Measurements from ENCODE around the gene LRRC14B. TPM values are rescaled to one million over a fixed set of nuclear protein-coding genes. Genes with fewer than 3 reads are reported as not detected.

Gene LRRC14B
- polyA plus RNA-seq, 1 of the 3 experiments (the other 2 are of a cell fraction): not detected

DNA sequence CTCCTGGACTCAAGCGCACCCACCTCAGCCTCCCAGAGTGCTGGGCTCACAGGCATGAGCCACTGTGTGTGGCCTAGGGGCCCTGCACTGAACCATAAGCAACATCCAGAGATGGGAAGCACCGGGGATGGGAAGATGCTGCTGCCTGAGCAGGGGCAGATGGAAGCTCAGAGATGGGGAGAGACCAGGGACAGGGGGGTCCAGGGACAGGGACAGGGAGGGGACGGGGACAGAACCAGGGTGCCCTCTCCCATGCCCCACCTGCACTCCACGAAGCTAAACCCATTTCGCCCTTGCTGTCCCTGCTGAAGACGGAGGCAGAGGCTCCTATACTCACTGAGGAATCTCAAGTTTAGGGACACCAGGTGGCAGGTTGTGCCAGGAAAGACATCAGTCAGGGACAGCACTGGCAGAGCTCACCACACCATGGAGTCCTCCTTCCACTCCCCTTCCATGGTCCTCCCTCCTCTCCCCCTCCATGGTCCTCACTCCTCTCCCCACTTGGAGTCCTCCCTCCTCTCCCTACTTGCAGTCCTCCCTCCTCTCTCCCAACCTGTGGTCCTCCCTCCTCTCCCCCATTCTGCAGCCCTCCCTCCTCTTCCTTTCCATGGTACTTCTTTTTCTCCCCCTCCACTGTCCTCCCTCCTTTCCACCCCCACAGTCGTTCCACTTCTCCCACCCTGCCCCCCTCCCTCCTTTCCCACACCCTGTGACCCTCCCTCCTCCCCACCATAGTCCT, 45.5 kb upstream of the LRRC14B start:
- Histone ChIP-seq H4K20me1 (ENCODE audit: insufficient read depth) (no peaks in the 10 kb centered on the region), H3K9ac (no peak overlapping the region), H3K4me1 (ENCODE audit: control insufficient read depth in 1 of 2, insufficient read depth in 2 of 2, low read depth in 1 of 2, low read length in 1 of 2) (no peaks in the 10 kb centered on the region), H3K4me3 (ENCODE audit: low read depth in 2 of 2, low read length in 1 of 2) (no peak overlapping the region), H3K27me3 (ENCODE audit: insufficient read depth) (no peaks in the 10 kb centered on the region), H3K27ac (ENCODE audit: low read depth in 2 of 2, low read length in 1 of 2) (no peak overlapping the region), H3K9me3 (peaks cover 14% of the 10 kb centered on the region; the same call in 1 of the 2 replicates), H3K9me2 (no peaks in the 10 kb centered on the region), H3K36me3 (replicated peaks in 1 of 2; ENCODE audit: control insufficient read depth in 1 of 2, insufficient read depth in 2 of 2, low read length in 1 of 2) (no peaks in the 10 kb centered on the region), H3K4me2 (no peak overlapping the region), H3K79me2 (ENCODE audit: insufficient read depth) (no peaks in the 10 kb centered on the region), H3F3A (replicated peaks; ENCODE audit: insufficient read depth) (peaks cover 2% of the 10 kb centered on the region), H2AFZ (ENCODE audit: low read depth) (no peak overlapping the region)
- WGBS (ENCODE audit: low lambda C conversion rate): 16% methylated on average over 4 of the region's 7 CpGs
- POLR2A ChIA-PET: no interaction called here
- TF ChIP-seq JUND (IDR thresholded peaks at IDR 0.05) (no peak), FOSL2 (IDR thresholded peaks at IDR 0.05; ENCODE audit: borderline replicate concordance, low read depth) (no peak), TCF12 (IDR thresholded peaks at IDR 0.05) (no peak), GATA2 (CRISPR knock-in tag; IDR thresholded peaks at IDR 0.05) (no peak), SMC3 (IDR thresholded peaks at IDR 0.05; ENCODE audit: low read depth, low read length) (no peak), ELF1 (IDR thresholded peaks at IDR 0.05) (no peak), SIN3A (IDR thresholded peaks at IDR 0.05; ENCODE audit: borderline replicate concordance, low read depth, low read length) (no peak), FOXM1 (IDR thresholded peaks at IDR 0.05; ENCODE audit: low read depth) (no peak), CHD2 (IDR thresholded peaks at IDR 0.05; ENCODE audit: low read length, partially characterized antibody) (no peak)
- TF ChIP-seq, protein P1, sequence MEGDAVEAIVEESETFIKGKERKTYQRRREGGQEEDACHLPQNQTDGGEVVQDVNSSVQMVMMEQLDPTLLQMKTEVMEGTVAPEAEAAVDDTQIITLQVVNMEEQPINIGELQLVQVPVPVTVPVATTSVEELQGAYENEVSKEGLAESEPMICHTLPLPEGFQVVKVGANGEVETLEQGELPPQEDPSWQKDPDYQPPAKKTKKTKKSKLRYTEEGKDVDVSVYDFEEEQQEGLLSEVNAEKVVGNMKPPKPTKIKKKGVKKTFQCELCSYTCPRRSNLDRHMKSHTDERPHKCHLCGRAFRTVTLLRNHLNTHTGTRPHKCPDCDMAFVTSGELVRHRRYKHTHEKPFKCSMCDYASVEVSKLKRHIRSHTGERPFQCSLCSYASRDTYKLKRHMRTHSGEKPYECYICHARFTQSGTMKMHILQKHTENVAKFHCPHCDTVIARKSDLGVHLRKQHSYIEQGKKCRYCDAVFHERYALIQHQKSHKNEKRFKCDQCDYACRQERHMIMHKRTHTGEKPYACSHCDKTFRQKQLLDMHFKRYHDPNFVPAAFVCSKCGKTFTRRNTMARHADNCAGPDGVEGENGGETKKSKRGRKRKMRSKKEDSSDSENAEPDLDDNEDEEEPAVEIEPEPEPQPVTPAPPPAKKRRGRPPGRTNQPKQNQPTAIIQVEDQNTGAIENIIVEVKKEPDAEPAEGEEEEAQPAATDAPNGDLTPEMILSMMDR (IDR thresholded peaks at IDR 0.05): no peak
- no peak for DNase-seq
- CTCF ChIA-PET: no interaction called here

DNA sequence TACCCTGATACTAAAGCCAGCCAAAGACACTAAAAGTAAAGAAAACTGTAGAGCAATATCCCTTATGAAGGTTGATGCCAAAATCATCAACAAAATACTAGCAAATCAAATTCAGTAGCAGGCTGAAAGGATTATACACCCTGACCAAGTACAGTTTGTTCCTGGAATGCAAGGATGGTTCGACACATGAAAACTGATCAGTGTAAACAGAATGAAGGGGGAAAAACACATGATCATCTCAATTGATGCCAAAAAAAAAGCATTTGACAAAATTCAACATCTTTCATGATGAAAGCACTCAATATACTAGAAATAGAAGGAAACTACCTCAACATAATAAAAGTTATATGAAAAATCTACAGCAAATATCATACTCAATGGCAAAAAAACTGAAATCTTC, 43.5 kb upstream of the LRRC14B start:
- no peak overlapping the region for H3K27ac ChIP-seq (ENCODE audit: low read depth in 2 of 2, low read length in 1 of 2)
- no peak overlapping the region for H3K9ac ChIP-seq
- H3K79me2 ChIP-seq (ENCODE audit: insufficient read depth): no peaks in the 10 kb centered on the region
- H3F3A ChIP-seq (replicated peaks; ENCODE audit: insufficient read depth): peaks cover 4% of the 10 kb centered on the region
- no peak for DNase-seq
- POLR2A ChIA-PET: no interaction called here
- H3K4me3 ChIP-seq (ENCODE audit: low read depth in 2 of 2, low read length in 1 of 2): no peak overlapping the region
- 69% methylated on average over 1 of the region's 1 CpG for WGBS (ENCODE audit: low lambda C conversion rate)
- CTCF ChIA-PET: interaction anchor here (1.0 kb wide), 1 partner anchor 41 kb away, joined by 3 read pairs; no protein-coding TSS in a partner anchor
- H3K27me3 ChIP-seq (ENCODE audit: insufficient read depth): no peaks in the 10 kb centered on the region
- TF ChIP-seq, protein P2, sequence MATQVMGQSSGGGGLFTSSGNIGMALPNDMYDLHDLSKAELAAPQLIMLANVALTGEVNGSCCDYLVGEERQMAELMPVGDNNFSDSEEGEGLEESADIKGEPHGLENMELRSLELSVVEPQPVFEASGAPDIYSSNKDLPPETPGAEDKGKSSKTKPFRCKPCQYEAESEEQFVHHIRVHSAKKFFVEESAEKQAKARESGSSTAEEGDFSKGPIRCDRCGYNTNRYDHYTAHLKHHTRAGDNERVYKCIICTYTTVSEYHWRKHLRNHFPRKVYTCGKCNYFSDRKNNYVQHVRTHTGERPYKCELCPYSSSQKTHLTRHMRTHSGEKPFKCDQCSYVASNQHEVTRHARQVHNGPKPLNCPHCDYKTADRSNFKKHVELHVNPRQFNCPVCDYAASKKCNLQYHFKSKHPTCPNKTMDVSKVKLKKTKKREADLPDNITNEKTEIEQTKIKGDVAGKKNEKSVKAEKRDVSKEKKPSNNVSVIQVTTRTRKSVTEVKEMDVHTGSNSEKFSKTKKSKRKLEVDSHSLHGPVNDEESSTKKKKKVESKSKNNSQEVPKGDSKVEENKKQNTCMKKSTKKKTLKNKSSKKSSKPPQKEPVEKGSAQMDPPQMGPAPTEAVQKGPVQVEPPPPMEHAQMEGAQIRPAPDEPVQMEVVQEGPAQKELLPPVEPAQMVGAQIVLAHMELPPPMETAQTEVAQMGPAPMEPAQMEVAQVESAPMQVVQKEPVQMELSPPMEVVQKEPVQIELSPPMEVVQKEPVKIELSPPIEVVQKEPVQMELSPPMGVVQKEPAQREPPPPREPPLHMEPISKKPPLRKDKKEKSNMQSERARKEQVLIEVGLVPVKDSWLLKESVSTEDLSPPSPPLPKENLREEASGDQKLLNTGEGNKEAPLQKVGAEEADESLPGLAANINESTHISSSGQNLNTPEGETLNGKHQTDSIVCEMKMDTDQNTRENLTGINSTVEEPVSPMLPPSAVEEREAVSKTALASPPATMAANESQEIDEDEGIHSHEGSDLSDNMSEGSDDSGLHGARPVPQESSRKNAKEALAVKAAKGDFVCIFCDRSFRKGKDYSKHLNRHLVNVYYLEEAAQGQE (IDR thresholded peaks at IDR 0.05; ENCODE audit: low read depth, low read length): no peak
- TF ChIP-seq, protein P3, sequence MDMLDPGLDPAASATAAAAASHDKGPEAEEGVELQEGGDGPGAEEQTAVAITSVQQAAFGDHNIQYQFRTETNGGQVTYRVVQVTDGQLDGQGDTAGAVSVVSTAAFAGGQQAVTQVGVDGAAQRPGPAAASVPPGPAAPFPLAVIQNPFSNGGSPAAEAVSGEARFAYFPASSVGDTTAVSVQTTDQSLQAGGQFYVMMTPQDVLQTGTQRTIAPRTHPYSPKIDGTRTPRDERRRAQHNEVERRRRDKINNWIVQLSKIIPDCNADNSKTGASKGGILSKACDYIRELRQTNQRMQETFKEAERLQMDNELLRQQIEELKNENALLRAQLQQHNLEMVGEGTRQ (IDR thresholded peaks at IDR 0.05; ENCODE audit: borderline replicate concordance, low read depth, low read length): no peak
- no peak for TF ChIP-seq TEAD4 (IDR thresholded peaks at IDR 0.05; ENCODE audit: borderline replicate concordance, insufficient read depth)
- TF ChIP-seq, protein P4, sequence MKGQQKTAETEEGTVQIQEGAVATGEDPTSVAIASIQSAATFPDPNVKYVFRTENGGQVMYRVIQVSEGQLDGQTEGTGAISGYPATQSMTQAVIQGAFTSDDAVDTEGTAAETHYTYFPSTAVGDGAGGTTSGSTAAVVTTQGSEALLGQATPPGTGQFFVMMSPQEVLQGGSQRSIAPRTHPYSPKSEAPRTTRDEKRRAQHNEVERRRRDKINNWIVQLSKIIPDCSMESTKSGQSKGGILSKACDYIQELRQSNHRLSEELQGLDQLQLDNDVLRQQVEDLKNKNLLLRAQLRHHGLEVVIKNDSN (IDR thresholded peaks at IDR 0.05; ENCODE audit: borderline replicate concordance, low read depth): no peak
- no peak for TF ChIP-seq RXRA (IDR thresholded peaks at IDR 0.05; ENCODE audit: borderline replicate concordance, low read depth)
- TF ChIP-seq, protein P5, sequence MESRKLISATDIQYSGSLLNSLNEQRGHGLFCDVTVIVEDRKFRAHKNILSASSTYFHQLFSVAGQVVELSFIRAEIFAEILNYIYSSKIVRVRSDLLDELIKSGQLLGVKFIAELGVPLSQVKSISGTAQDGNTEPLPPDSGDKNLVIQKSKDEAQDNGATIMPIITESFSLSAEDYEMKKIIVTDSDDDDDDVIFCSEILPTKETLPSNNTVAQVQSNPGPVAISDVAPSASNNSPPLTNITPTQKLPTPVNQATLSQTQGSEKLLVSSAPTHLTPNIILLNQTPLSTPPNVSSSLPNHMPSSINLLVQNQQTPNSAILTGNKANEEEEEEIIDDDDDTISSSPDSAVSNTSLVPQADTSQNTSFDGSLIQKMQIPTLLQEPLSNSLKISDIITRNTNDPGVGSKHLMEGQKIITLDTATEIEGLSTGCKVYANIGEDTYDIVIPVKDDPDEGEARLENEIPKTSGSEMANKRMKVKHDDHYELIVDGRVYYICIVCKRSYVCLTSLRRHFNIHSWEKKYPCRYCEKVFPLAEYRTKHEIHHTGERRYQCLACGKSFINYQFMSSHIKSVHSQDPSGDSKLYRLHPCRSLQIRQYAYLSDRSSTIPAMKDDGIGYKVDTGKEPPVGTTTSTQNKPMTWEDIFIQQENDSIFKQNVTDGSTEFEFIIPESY (IDR thresholded peaks at IDR 0.05; ENCODE audit: borderline replicate concordance, low read depth): no peak
- no peak for TF ChIP-seq NFIC (IDR thresholded peaks at IDR 0.05; ENCODE audit: borderline replicate concordance)
- no peak for TF ChIP-seq GATA2 (CRISPR knock-in tag; IDR thresholded peaks at IDR 0.05)
- peaks cover 14% of the 10 kb centered on the region; the same call in 1 of the 2 replicates for H3K9me3 ChIP-seq
- H3K4me2 ChIP-seq: no peak overlapping the region
- no peaks in the 10 kb centered on the region for H3K9me2 ChIP-seq
- H3K36me3 ChIP-seq (replicated peaks in 1 of 2; ENCODE audit: control insufficient read depth in 1 of 2, insufficient read depth in 2 of 2, low read length in 1 of 2): no peaks in the 10 kb centered on the region
- H3K4me1 ChIP-seq (ENCODE audit: control insufficient read depth in 1 of 2, insufficient read depth in 2 of 2, low read depth in 1 of 2, low read length in 1 of 2): no peaks in the 10 kb centered on the region
- no peak overlapping the region for H2AFZ ChIP-seq (ENCODE audit: low read depth)
- H4K20me1 ChIP-seq (ENCODE audit: insufficient read depth): no peaks in the 10 kb centered on the region
